Measurements from ENCODE around the gene SNRPB2.

Gene SNRPB2

DNA sequence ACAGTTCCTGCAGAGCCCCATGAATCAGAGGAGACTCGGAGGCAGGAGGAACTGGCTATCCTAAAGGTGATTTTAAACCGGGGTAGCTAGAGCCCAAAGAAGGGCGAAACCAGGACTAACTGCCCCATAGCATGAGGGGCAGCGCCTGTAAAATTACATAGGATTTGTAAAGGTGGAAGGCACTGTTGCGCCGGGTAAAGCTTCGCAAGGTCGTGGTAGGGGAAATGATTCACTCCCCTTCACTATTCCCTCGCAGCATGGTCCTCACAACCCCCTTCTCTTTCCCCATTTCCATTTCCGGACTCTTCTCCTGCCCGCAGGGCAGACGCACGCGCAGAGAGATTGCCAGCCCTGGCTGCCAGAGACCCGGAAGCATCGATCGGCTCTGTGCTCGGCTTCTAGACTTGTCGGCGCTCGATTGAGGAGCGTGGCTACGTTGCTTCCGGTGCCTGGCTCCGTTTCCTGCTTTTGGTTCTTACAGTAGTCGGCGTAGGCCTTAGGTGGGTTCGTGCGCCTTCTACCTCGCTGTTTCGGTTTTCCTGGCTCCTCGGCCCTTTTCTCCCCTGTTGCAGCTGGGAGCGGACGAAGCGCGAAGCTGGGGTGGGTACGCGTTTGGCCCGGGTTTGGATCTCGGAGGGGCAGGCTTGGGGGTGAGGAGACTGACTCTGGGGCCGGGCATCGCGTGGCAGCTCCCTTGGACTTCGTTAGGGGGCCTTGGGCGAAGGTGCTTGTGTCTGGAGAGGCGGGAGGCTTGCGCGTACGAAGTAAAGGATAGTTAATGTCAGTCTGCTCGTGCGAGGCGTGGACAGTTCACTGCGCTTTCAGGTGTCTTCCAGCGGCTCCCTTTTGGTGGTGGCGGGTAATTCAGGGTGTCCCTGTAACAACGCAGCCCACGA, at the start of gene SNRPB2:
SNRPB2 (plus strand) TSS at position 462 of the 896 bp plus-strand sequence. CDS start 1,677 bp downstream, outside the sequence.
- peak; percentile 99 for DNase-seq

DNA sequence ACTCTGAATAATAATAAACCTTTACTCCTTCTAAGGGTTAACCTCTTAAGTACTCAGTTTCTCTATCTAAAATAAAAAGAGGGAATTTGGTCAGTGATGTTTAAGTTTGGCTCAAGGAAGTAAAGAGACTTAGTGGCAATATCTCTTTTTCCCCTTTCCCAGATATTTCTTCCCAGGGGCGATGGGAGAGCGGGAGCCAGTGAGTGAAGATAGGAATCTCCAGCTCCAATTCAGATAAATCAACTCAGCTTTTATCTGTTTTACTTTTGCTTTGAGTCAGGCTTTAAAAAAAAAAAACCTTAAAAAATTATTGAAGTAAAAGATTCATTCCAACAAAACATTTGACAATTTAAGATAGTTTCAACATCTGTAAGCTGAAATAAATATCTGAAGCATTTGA, 45.4 kb upstream of the SNRPB2 start:
- DNase-seq: no peak

DNA sequence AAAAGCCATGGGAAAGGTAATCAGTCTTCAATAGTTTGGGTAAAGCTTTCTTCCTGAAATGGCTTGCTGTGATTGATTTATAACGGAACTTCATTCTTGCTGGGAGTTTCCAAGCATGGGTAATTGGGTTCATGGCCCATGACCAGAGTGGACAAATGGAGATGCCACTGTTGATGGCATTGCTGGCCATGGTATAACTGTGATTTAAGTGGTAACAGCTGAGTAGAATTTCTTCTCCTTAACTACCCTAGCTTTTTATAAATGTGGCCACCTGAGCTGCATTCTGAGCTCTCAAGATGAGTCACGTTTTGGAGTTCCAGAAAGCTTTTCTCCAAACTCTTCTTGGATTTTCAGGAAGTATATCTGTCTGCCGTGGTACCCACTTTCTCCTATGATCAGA, 39.9 kb upstream of the SNRPB2 start:
- DNase-seq: no peak

DNA sequence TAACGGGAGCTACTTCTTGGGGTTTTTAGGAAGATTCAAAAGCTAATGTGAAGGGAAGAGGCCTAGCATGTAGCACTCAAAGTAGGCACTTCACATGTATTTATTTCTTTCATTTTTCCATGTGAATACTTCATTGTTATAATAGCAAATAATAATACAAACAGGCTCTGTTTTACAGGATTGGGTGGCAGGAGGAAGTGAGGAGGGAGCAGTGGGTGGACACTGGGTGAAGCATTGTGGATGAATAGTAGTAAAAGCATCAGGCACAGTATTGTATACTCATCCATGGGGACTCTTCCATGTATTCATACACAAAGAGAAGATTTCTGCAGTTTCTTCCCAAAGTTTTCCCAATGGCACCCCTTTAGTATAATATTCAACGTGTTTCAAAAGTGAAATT, 38.4 kb upstream of the SNRPB2 start:
- no peak for DNase-seq

DNA sequence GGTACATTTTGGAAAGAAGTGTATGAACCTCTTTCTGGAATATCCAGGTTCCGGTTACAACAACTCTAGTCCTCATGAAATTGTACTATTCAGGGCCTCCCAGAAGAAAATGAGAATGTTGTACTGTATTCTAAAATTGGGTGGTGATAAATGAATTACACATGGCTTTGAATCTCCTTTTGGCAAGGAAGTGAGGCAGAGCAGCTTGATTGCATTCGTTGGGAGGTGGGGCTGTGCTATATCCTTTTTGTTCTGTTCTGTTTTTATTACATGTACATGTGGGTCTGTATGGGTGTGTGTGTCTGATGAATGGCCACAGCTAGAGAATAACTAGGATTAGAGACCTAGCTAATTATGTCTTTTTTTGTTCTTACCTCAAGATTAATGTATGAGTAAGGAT, 37.8 kb upstream of the SNRPB2 start:
- DNase-seq: no peak

DNA sequence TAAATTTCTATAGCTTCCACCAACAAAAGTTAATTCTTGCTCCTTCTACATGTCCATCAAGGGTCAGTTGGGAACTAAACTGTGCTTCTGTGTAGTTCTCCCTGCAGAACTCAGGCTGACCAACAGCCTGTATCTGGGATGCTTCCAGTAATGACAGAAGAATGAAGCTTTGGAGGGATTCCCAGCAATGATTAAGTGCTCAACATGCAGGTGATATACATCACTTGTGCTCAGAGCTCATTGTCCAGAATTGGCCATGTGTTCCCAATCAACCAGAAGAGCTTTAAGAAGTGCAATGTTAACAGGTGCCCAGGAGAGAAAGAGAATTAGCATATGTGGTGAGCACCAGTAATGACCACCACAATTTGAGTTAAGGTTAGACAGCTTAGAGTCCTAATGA, 37.4 kb upstream of the SNRPB2 start:
- no peak for DNase-seq

DNA sequence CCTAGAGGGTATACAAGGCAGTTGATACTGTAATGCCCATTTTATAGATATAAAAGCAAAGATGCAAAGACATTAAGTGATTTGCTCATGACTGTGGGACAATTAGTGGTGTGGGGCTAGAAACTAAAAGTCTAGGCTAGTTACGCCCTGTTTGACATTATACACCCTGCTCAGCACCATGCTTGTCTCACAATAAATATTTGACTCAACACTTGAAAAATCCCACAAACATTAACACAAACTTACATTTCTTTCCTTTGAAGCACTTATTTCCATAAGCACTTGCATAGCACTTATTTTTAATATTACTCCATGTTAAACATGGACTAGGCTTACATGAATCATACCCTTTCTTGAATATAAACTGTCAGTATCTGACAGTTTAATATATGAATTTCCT, 36.5 kb upstream of the SNRPB2 start:
- DNase-seq: no peak

DNA sequence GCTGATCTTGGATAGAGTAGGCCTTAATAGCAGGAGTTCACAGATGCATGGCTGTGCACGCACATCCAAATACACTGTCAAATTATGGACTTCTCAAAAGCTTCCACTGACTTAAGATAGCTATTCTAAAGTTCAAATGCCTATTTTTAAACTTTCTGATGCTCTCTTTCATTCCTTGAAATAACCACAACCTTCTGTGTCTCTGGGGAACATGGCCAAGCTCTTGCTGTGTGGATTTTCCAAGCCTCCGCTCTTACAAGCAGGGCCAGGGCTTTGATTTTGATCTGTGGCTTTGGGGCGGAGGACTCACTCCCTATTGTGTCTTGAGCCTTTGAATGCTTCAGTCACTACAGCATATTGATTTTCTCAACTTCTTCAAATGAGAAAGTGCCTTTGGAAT, 35.7 kb upstream of the SNRPB2 start:
- no peak for DNase-seq

DNA sequence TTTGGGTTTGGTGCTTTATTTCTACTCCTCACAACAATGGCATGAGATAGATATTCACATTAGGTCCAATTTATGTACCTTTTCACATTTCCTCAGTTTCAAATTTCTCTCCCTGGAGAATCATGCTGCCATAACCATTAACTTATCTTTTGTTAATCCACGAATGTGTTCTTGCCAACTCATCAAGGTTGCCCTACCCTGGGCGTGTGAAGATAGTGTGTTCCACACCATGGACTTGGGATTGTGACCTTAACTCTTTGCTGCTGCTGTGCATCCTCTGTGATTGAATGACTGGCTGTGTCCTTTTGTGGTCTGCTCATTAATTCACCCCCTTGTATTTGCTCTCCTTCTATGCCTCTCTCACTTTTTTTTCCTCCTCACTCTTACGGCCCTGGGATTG, 34.2 kb upstream of the SNRPB2 start:
- DNase-seq: no peak

DNA sequence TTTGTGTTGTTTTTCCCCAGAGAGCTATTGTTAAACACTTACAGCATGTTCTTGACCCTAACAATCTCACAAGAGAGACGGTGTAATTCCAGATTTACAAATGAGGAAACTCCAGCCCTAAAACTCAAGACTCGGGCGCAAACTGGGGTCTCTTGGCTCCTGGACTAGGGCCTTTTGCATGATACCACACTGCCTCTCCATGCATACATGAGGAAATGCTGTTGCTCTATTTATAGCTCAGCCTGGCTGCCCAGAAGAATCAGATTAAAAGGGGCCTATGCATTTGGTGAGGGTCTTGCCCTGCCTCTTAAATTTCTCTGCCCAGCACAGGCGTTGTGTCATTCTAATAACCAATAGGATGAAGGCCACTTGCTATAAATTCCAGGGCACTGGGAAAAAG, 30.5 kb upstream of the SNRPB2 start:
- peak; percentile 5 for DNase-seq

DNA sequence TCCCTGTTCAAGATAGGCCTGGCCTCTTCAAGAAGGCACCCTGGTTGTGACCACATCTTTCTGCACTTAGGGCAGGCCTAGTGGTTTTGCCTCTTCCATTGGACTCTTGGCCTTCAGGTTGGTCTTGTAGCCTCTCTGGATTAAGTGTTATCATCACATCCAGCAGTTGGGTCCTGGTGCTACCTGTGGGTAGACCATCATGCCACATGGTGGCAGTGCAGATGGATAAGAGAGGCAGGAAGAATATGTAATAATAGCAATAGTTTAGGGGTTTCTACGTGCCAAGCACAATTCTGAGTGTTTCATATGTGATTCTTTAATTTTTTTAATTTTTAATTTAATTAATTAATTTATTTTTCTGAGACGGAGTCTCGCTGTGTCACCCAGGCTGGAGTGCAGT, 28.5 kb upstream of the SNRPB2 start:
- peak; percentile 30 for DNase-seq

DNA sequence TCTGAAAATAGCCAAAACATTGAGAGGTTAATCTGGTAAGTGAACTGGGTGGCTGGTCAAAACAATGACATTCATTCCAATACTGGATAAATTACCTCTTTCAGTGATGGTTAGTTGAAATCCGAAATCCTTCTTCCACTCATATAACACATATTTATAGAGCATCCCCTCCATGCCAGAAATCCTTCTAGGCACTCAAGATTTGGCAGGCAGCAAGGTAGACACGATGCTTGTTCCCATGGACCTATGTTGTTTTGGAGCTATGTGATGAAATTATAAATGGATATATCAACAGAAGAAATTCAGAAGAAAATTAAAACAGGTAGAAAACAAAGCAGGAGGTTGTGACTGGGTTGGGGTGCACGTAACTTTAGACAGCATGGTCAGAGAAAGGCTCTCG, 26.3 kb upstream of the SNRPB2 start:
- peak; percentile 2 for DNase-seq

DNA sequence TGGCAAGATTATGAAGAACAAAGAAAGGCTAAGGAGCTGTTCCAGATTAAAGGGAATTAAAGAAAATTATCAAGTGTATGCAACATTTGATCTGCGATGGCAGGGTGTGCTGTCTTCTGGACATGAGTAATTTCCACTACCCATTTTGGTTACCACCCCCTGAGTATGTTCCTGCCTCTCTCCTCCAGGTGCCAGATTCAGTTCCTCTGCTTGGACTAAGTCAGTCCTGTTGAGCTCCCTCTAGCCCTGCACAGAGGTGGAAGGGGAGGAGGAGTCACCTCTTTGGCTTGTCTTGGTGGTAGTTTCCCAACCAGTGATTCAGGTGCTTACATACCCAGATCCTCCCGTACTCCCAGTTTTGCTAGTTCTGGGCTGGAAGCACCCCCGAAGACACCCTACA, 22.2 kb upstream of the SNRPB2 start:
- no peak for DNase-seq

DNA sequence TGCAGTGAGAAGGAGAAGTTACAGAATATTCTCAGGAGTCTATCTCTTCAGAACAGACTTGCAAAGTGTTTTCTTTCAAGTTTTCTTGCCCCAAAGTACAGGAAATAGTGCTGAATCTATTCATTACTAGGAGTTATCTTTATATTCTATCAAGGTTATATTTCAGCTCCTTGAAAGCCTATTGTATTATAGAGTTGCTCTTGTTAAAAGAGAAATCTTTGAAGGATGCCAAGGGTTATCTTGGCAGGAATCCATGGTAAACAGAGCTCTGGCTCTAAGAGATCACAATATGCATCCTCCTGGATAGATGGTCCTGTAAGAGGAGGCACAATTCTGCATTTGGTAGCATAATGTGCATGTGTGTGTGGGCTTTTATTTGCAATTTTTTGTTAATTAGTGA, 21.2 kb upstream of the SNRPB2 start:
- DNase-seq: peak; percentile 26

DNA sequence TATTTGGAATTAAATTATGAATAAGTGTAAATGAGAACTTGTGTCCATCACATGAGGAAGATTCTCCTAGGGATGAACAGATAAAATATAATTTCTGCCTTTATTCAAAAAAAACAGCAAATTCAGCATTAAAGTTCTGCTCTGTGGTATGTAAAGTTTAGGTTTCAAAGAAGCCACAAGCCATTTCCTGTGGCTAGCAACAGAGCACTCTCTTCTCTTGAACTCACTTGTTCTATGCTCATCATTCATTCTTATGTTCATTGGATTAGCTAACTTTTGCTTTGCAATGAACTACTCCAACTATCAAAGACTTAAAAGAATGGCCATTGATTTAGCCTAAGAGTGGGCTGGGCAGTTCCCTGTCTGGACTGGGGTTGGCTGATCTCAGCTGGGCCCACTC, 20.8 kb upstream of the SNRPB2 start:
- no peak for DNase-seq

DNA sequence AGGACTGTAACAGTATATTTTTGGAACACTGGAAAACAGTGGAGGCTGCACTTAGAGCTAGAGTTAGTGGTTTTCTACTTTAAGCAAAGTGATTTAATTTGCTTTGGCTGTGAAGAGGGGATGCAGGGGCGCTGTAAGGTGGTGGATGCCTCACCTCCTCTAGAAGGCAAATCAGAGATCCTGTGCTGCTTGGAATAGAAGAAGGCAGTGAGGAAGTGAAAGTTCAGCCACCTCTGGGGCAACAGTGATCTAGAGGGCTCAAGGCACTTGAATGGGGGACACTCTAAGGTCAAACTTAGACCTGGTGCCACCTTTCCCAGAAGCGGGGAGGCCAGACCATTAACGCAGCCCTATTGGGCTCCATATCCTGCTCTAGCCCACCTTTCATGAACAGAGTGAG, 19.0 kb upstream of the SNRPB2 start:
- DNase-seq: no peak

DNA sequence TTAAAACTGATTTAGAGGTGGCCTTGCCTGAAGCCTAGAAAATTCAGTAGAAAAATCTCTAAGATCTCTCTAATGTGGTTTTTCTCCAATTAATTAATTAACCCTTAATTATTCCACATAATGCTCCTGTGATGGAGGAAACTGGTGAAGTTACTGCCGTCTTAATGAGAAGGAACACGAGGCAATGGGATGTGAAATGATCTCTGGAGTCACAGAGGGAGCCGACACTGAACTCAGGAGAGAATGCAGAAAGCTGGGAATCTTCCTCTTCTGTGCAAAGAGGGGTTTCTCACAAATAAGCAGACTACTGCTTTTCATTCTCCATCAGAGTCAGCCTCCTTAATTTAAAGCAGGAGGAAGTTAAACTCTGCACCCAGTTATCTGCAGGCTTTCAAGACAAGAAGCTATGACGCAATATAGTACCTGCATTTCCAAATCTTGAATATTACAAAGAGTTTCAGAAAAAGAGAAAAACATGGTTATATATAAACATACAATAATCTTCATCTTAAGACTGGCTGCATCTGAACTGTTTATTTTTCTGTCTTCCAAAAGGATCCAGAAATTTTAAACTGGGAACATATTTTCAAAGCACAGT, 18.1 kb upstream of the SNRPB2 start:
- DNase-seq: no peak

DNA sequence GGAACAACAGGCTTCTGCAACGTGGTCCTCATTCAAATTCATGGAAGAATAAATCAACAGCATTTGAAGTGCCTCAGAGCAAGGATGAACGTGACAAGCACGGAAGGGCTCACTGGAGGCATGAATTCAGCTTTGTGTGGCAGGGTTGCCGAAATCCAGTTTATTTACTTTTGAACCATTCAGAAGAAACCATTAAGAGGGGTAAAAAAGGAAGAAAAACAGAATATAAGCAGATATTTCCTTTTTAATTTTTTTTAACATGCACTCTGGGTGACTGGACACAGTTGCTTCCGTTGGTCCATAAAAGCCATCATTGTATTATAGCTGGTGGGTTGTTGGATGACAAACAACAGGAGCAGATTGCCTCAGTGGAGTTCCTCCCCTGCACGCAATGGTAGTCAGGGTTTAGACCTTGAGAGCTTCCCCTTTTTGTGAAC, 17.3 kb upstream of the SNRPB2 start:
- DNase-seq: no peak

DNA sequence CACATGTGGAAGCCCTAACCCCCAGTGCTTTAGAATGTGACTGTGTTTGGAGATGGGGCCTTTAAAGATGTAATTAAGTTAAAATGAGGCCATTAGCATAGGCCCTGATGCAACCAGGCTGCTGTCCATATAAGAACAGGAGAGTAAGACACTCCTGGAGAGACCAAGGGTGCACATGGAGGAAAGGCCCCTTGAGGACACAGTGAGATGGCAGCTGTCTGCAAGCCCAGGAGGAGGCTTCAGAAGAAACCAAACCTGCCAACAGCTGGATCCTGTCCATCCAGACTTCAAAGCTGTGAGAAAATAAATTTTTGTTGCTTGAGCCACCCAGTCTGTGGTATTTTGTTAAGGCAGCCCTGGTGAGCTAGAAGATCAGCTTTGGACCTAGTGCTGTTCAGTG, 16.8 kb upstream of the SNRPB2 start:
- no peak for DNase-seq

DNA sequence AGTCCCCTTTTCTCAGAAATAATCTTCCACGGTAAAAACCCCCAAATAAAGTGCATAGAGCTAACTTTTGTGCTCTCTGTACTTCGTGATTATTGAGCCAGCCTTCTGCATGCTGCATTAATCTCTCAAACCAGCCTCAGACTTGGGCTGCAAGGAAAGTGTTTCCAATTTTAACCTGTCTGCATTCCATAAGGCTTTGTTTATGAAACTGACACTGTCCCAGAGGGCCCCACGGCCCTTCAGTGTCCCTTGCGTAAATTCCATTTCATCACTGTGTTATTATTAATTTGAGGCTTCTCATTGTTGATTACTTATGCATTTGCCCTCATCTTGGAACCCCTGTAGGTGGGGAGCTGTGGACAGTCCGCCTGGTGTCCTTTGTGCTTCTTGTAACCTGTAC, 15.6 kb upstream of the SNRPB2 start:
- DNase-seq: no peak

DNA sequence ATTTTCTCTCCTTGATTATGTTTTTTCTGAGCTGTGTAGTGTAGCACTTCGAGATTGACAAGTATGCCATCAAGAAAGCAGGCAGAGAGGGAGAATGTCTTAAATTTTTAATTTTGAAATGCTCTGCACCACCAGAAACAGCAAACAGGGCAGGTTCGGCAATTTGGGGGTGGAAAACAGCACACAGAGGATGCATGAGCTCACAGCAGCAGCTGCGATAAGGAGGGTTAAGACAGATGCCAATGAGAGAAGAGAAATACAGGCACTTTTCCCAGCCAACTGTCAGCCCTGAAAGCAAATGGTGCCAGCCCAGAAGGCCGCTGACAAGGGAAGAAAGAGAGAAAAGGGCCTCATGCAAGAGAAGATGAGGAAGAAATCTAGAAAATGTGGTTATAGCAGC, 15.1 kb upstream of the SNRPB2 start:
- DNase-seq: no peak

DNA sequence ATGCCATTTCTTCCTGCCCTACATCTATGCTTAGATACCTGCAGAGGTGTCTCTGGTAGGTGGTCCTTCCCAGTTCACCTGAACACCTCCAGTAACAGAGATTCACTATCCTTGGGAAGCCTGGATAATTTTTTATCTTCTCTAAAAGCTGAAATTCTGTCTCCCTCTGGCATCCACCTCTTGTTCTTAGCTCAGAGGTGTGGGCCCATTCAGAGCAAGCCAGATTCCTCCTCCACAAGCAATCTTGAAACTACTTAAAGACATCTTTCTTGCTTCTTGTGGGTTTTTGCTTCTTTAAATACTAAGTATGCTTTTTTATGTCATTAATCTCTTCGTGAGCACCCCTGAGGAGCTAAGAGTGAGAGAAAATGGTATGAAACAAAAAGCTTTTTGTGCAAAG, 10.4 kb upstream of the SNRPB2 start:
- DNase-seq: no peak

DNA sequence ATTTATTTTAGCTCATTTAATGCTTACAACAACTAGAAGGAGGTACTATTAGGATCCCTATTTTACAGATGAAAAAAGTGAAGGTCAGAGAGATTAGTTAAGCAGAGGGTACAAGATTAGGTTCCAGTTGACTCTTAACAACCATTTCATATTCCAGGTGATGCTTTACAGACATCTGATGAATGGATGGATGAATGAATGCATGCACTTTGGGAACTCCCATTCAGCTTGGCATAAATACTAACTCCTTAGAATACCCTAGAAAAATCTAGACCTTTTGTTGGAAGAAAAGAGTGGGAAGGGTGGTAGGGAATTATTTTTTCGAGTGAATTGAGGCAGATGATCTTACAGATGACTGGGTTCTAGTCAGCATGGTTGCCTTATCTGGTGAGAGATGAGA, 746 bp upstream of the SNRPB2 start:
- no peak for DNase-seq

DNA sequence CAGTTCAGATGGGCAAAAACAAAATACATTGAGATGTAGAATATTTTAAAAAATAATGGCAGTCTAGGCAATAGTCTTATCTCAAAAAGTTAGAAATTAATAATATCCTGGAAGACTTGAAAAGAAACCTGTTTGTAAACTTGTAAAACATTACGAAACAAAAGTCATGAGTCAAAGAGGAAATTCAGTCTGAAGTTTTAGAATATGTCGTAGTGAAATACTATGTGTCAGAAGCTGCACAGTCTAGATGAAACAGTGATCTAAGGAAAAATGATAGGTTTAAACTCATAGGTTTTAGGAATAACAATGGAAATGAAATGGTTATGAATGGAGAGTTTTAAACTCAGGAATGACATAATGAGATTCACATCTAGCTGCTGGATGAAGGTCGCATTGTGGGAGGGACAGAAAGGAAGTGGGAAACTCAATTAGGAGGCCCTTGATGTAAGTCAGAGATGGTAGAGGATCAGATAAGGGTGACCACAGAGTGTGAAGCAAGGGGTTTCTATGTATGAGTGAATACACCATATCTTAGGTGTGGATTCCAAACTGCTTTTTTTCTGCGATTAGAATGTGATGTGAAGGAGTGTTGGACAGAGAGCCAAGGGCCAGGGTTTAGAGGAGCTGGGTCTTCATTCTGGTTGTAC, 2.8 kb downstream of the SNRPB2 start:
- DNase-seq: no peak

All from NCI-H69 (cell line).